Large intestine (tissue), 3 donors: ENCODE data around the gene ATF7IP2. TPM values are rescaled to one million over a fixed set of nuclear protein-coding genes. Genes with fewer than 3 reads are reported as not detected.

Experiments used
- DNase-seq, 2 donors: peaks; one replicate each; pipeline versions ENCODE4 v3.0.0 to v3.0.0-alpha.2; 2013
- H3K27ac ChIP-seq: one replicate; pipeline ENCODE4 v1.5.1; 2013; ENCODE audit warnings: low read length
- H3K27me3 ChIP-seq: 2 replicates; pipeline ENCODE4 v1.6.1; 2013; ENCODE audit warnings: low read length; ENCODE audit not compliant: control insufficient read depth, insufficient read depth
- H3K36me3 ChIP-seq: 2 replicates; pipeline ENCODE4 v1.6.1; 2013; ENCODE audit warnings: low read length; ENCODE audit not compliant: control insufficient read depth, insufficient read depth
- H3K4me1 ChIP-seq: one replicate; pipeline ENCODE4 v1.6.1; 2013; ENCODE audit warnings: low read length; ENCODE audit not compliant: control insufficient read depth, insufficient read depth
- H3K4me3 ChIP-seq: one replicate; pipeline ENCODE4 v1.5.1; 2013; ENCODE audit warnings: low read length
- H3K9me3 ChIP-seq: one replicate; pipeline ENCODE4 v1.6.1; 2013; ENCODE audit warnings: mild to moderate bottlenecking, low read depth, low read length, moderate library complexity; ENCODE audit not compliant: control insufficient read depth
- WGBS: methylation state at CpG from one replicate; pipeline ENCODE4 v1.1.5; 2013; ENCODE audit warnings: low lambda C conversion rate; ENCODE audit not compliant: insufficient coverage; 5-methylcytosine and 5-hydroxymethylcytosine counted together
- polyA plus RNA-seq: library from polyadenylated mRNA; unstranded; fragments of 120-200 nt; gene quantifications from one replicate; pipeline ENCODE4 v1.2.1, GENCODE V29; 2013

The ATF7IP2 gene
- polyA plus RNA-seq, 1 donor: 52.9 TPM

GRCh38 chr16:10371592-10371991 is 14.3 kb upstream of the ATF7IP2 start:
- H3K36me3 ChIP-seq: no peaks in the 10 kb centered on the region
- H3K4me1 ChIP-seq: no peaks in the 10 kb centered on the region
- H3K27ac ChIP-seq: no peak overlapping the region
- no peak for DNase-seq
- WGBS: 100% methylated on average over 1 of the region's 2 CpGs
- H3K9me3 ChIP-seq: no peaks in the 10 kb centered on the region
- H3K27me3 ChIP-seq: no peaks in the 10 kb centered on the region
- no peak overlapping the region for H3K4me3 ChIP-seq

DNA sequence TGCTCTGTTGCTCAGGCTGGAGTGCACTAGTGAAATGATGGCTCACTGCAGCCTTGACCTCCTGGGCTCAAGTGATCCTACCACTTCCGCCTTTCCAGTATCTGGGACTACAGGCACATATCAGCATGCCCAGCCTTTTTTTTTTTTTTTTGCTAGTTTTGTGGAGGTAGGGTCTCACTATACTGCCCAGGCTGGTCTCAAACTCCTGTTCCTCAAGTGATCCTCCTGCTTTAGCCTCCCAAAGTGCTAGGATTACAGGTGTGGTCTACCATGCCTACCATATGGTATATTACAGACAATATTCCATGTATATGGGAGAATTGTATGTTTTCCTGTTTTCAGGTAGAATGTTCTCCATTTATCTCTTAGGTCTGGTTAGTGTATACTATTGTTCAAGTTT is 12.3 kb upstream of the ATF7IP2 start:
- Histone ChIP-seq H3K27me3 (no peaks in the 10 kb centered on the region), H3K4me3 (no peak overlapping the region), H3K27ac (no peak overlapping the region), H3K4me1 (no peaks in the 10 kb centered on the region), H3K9me3 (no peaks in the 10 kb centered on the region), H3K36me3 (no peaks in the 10 kb centered on the region)
- WGBS: 80% methylated on average over 1 of the region's 1 CpG
- no peak for DNase-seq

DNA sequence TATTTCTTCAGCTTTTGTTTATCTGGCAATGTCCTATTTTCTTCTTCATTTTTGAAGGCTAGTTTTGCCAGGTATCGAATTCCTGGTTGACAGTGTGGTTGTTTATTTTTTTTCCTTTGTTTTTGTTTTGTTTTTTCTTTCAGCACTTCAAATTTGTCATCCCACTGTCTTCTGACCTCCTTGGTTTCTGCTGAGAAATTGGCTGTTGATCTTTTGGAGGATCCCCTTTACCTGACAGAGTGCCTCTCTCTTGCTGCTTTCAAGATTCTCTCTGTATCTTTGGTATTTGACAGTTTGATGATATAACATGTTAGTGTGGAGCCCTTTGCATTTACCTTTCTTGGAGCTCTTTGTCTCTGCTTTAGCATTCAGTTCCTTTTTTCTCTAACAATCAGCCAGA is 9.6 kb upstream of the ATF7IP2 start:
- Histone ChIP-seq H3K27ac (no peak overlapping the region), H3K4me1 (no peaks in the 10 kb centered on the region), H3K36me3 (no peaks in the 10 kb centered on the region)

GRCh38 chr16:10383626-10384025 is 2.2 kb upstream of the ATF7IP2 start:
- Histone ChIP-seq H3K9me3 (no peaks in the 10 kb centered on the region), H3K27ac (no peak overlapping the region), H3K27me3 (no peaks in the 10 kb centered on the region), H3K4me1 (no peaks in the 10 kb centered on the region), H3K4me3 (no peak overlapping the region), H3K36me3 (peaks cover 7% of the 10 kb centered on the region)
- no peak for DNase-seq
- WGBS: no CpG with 5 or more reads among the region's 3 CpGs

More for the DNA sequence above, 9.6 kb upstream of the ATF7IP2 start:
- Histone ChIP-seq H3K4me3 (no peak overlapping the region), H3K27me3 (no peaks in the 10 kb centered on the region), H3K9me3 (no peaks in the 10 kb centered on the region)
- no peak for DNase-seq
- WGBS: no CpG with 5 or more reads among the region's 1 CpG

GRCh38 chr16:10386517-10387100 is 748 bp downstream of the ATF7IP2 start:
- no peaks in the 10 kb centered on the region for H3K9me3 ChIP-seq
- DNase-seq: peak; percentile 16 to 67
- no peaks in the 10 kb centered on the region for H3K27me3 ChIP-seq
- no peaks in the 10 kb centered on the region for H3K4me1 ChIP-seq
- peak overlapping the region; percentile 73 for H3K27ac ChIP-seq
- peak overlapping the region; percentile 81 for H3K4me3 ChIP-seq
- peaks cover 9% of the 10 kb centered on the region for H3K36me3 ChIP-seq
- WGBS: 11% methylated on average over 8 of the region's 14 CpGs

- no peak overlapping the region for H3K27ac ChIP-seq
- peak in 1 of 2 donors; percentile 23 for DNase-seq
- WGBS: no CpG with 5 or more reads among the region's 5 CpGs
Observed at GRCh38 chr16:10387188-10387617, 1.3 kb downstream of the ATF7IP2 start.

DNA sequence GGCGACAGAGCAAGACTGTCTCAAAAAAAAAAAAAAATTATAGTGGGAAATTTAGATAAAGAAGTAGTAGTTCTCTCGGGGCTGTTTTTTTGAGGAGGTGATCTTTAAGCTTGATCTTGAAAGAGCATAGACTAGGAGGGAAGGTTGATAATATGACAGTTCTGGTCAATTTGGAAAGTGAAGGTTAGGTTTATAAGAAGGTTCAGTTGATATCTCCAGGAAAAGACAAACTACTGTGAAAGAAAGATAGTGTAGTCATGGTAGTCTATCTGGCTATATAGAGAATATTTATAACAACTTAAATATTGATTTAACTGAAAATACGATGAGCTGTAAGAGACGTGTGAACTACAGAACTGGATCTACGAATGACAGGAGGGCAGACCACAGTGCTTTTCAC is 3.1 kb downstream of the ATF7IP2 start:
- no peak overlapping the region for H3K4me3 ChIP-seq

More at GRCh38 chr16:10387188-10387617, 1.3 kb downstream of the ATF7IP2 start:
- Histone ChIP-seq H3K4me3 (peak overlapping the region; percentile 81), H3K36me3 (peaks cover 9% of the 10 kb centered on the region), H3K4me1 (no peaks in the 10 kb centered on the region), H3K27me3 (no peaks in the 10 kb centered on the region), H3K9me3 (no peaks in the 10 kb centered on the region)

GRCh38 chr16:10390330-10390729 is 4.5 kb downstream of the ATF7IP2 start:
- Histone ChIP-seq H3K27me3 (no peaks in the 10 kb centered on the region), H3K4me1 (no peaks in the 10 kb centered on the region), H3K9me3 (no peaks in the 10 kb centered on the region), H3K27ac (no peak overlapping the region), H3K36me3 (peaks cover 9% of the 10 kb centered on the region), H3K4me3 (no peak overlapping the region)
- DNase-seq: no peak

More for the DNA sequence above, 3.1 kb downstream of the ATF7IP2 start:
- WGBS: 100% methylated on average over 2 of the region's 5 CpGs
- Histone ChIP-seq H3K27me3 (no peaks in the 10 kb centered on the region), H3K27ac (no peak overlapping the region), H3K9me3 (no peaks in the 10 kb centered on the region), H3K36me3 (peaks cover 9% of the 10 kb centered on the region), H3K4me1 (no peaks in the 10 kb centered on the region)
- no peak for DNase-seq

DNA sequence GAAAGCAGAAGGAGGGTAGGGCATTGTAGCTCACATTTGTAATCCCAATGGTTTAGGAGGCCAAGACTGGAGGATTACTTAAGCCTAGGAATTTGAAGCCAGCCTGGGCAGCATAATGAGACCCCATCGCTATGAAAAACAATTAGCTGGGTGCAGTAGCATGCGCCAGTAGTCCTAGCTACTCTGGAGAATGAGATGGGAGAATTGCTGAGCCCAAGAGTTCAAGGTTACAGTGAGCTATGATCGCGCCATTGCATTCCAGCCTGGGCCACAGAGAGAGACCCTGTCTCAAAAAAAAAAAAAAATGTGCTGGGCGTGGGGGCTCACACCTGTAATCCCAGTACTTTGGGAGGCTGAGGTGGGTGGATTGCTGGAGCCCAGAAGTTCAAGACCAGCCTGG is 5.0 kb downstream of the ATF7IP2 start:
- no peak for DNase-seq
- Histone ChIP-seq H3K4me3 (no peak overlapping the region), H3K27me3 (no peaks in the 10 kb centered on the region), H3K27ac (no peak overlapping the region), H3K36me3 (peaks cover 9% of the 10 kb centered on the region), H3K4me1 (no peaks in the 10 kb centered on the region), H3K9me3 (no peaks in the 10 kb centered on the region)
- WGBS: no CpG with 5 or more reads among the region's 5 CpGs

DNA sequence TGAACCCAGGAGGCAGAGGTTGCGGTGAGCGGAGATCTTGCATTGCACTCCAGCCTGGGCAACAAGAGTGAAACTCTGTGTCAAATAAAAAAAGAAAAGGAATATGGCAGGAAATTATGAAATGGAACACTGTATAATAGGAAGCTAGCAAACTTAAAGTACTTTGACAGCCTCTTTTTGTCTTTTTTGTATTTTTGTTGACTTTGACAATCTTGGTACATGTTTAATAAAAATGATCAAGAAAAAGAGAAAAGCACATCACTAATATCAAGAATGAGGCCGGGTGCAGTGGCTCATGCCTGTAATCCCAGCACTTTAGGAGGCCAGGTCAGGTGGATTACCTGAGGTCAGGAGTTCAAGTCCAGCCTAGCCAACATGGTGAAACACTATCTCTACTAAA is 5.5 kb downstream of the ATF7IP2 start:
- no peaks in the 10 kb centered on the region for H3K9me3 ChIP-seq
- H3K4me1 ChIP-seq: no peaks in the 10 kb centered on the region
- 100% methylated on average over 1 of the region's 3 CpGs for WGBS
- no peaks in the 10 kb centered on the region for H3K27me3 ChIP-seq
- H3K4me3 ChIP-seq: no peak overlapping the region
- H3K27ac ChIP-seq: no peak overlapping the region
- DNase-seq: no peak
- H3K36me3 ChIP-seq: peaks cover 9% of the 10 kb centered on the region

GRCh38 chr16:10402975-10403374 is 17.1 kb downstream of the ATF7IP2 start:
- H3K36me3 ChIP-seq: peaks cover 16% of the 10 kb centered on the region
- no peaks in the 10 kb centered on the region for H3K27me3 ChIP-seq
- WGBS: no CpG with 5 or more reads among the region's 1 CpG
- H3K9me3 ChIP-seq: peaks cover 38% of the 10 kb centered on the region
- H3K4me3 ChIP-seq: no peak overlapping the region
- H3K27ac ChIP-seq: no peak overlapping the region
- no peaks in the 10 kb centered on the region for H3K4me1 ChIP-seq
- no peak for DNase-seq
